ENCODE data around the gene HLA-F. TPM values are rescaled to one million over a fixed set of nuclear protein-coding genes. Genes with fewer than 3 reads are reported as not detected.

The HLA-F gene
- total RNA-seq, 6 experiments from 2014 or later = 9.8 to 41.3 (median 26.4) TPM

DNA sequence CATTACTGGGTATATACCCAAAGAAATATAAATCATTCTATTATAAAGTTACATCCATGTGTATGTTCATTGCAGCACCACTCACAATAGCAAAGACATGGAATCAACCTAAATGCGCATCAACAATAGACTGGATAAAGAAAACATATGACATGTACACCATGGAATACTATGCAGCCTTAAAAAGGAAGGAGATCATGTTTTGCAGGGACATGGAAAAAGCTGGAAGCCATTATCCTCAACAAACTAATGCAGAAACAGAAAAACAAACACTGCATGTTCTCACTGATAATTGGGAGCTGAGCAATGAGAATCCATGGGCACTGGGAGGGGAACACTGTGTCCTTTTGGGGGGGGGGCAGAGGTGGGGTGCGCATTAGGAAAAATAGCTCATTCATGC is 53.5 kb downstream of the HLA-F start:
- TF ChIP-seq POLR2A (IDR thresholded peaks at IDR 0.05) = no peak

More for the DNA sequence above, 53.5 kb downstream of the HLA-F start:
- no peak overlapping the region for H3K27ac ChIP-seq
- ATAC-seq (no peak), DNase-seq (no peak)
- no peaks in the 10 kb centered on the region for H3K36me3 ChIP-seq
- WGBS (ENCODE audit: insufficient coverage, low coverage, low lambda C conversion rate, missing lambda C conversion rate) = 40% methylated on average over 2 of the region's 2 CpGs
- H3K27me3 ChIP-seq = no peaks in the 10 kb centered on the region
- H3K4me1 ChIP-seq = no peaks in the 10 kb centered on the region
- H3K4me3 ChIP-seq = no peak overlapping the region
- H3K9me3 ChIP-seq = no peaks in the 10 kb centered on the region
- intact Hi-C loops (cut with DNase I) = no loop called here

Small RNA genes within 50 kb of the gene (small RNA-seq; reads per million reads assigned to genes)
- 0 reads per million in 2 experiments for gene AL645939.2
- gene AL645939.3 = 0 reads per million in 2 experiments
- 0 reads per million in 2 experiments for gene AL645939.4
- 0 reads per million in 2 experiments for gene RF00019

Other genes with a start within 250 kb of the HLA-F start
- not detected for gene MAS1L, start 235.5 kb upstream of the HLA-F start, total RNA-seq
- gene UBD, start 163.7 kb upstream of the HLA-F start, total RNA-seq = 100 to 1,000 TPM in 1 of 6 experiments, 10 to 100 TPM in 3, 1 to 10 TPM in 2; 2.2 to 189 (median 37.1) TPM
- gene OR2H2, start 138.3 kb upstream of the HLA-F start, total RNA-seq = not detected
- 1 to 10 TPM; 2.4 to 5.6 (median 4.9) TPM for gene GABBR1, start 90.3 kb upstream of the HLA-F start, total RNA-seq
- gene MOG, start 66.3 kb upstream of the HLA-F start, total RNA-seq = not detected
- under 1 TPM in 2 of 6 experiments, not detected in 4; 0.11 to 0.31 TPM for gene ZFP57, start 42.3 kb upstream of the HLA-F start, total RNA-seq
- 1 to 10 TPM in 1 of 6 experiments, under 1 TPM in 1, not detected in 4; 0.20 to 2.0 TPM for gene HLA-G, start 104.4 kb downstream of the HLA-F start, total RNA-seq
- 100 to 1,000 TPM; 107 to 561 (median 406) TPM for gene HLA-A, start 219.1 kb downstream of the HLA-F start, total RNA-seq

Measured in right lobe of liver (tissue), 6 donors.